ENCODE data around the gene LEF1.

The LEF1 gene

GRCh38 chr4:108171339-108172230 lies 2.9 kb upstream of the LEF1 start:
- no peak for TF ChIP-seq CTCF (IDR thresholded peaks at IDR 0.05; ENCODE audit: low read depth, low read length)
- DNase-seq (ENCODE audit: low read depth in 2 of 2), result no peak
- H3K4me3 ChIP-seq (replicated peaks in 1 of 2; ENCODE audit: low read depth in 2 of 2, low read length in 2 of 2), result no peak overlapping the region

GRCh38 chr4:108170631-108171338 lies 2.1 kb upstream of the LEF1 start:
- no peak overlapping the region for H3K4me3 ChIP-seq (replicated peaks in 1 of 2; ENCODE audit: low read depth in 2 of 2, low read length in 2 of 2)
- no peak for DNase-seq (ENCODE audit: low read depth in 2 of 2)
- no peak for TF ChIP-seq CTCF (IDR thresholded peaks at IDR 0.05; ENCODE audit: low read depth, low read length)

- H3K4me3 ChIP-seq (replicated peaks in 1 of 2; ENCODE audit: low read depth in 2 of 2, low read length in 2 of 2), result no peak overlapping the region
- no peak for DNase-seq (ENCODE audit: low read depth in 2 of 2)
- no peak for TF ChIP-seq CTCF (IDR thresholded peaks at IDR 0.05; ENCODE audit: low read depth, low read length)
Measured at GRCh38 chr4:108169664-108170063, 932 bp upstream of the LEF1 start.

GRCh38 chr4:108168160-108168670 lies 517 bp downstream of the LEF1 start:
- peak; percentile 21 to 32 for DNase-seq (ENCODE audit: low read depth in 2 of 2)
- H3K4me3 ChIP-seq (replicated peaks in 1 of 2; ENCODE audit: low read depth in 2 of 2, low read length in 2 of 2), result peak overlapping the region; percentile 53 to 59
- TF ChIP-seq CTCF (IDR thresholded peaks at IDR 0.05; ENCODE audit: low read depth, low read length), result no peak

GRCh38 chr4:108166441-108167315 lies 2.1 kb downstream of the LEF1 start:
- peak overlapping the region in 1 of 2 donors; percentile 53 for H3K4me3 ChIP-seq (replicated peaks in 1 of 2; ENCODE audit: low read depth in 2 of 2, low read length in 2 of 2)
- TF ChIP-seq CTCF (IDR thresholded peaks at IDR 0.05; ENCODE audit: low read depth, low read length), result no peak
- no peak for DNase-seq (ENCODE audit: low read depth in 2 of 2)

GRCh38 chr4:108166038-108166437 lies 2.7 kb downstream of the LEF1 start:
- no peak overlapping the region for H3K4me3 ChIP-seq (replicated peaks in 1 of 2; ENCODE audit: low read depth in 2 of 2, low read length in 2 of 2)

More at GRCh38 chr4:108166038-108166437, 2.7 kb downstream of the LEF1 start:
- no peak for DNase-seq (ENCODE audit: low read depth in 2 of 2)
- no peak for TF ChIP-seq CTCF (IDR thresholded peaks at IDR 0.05; ENCODE audit: low read depth, low read length)

All from cardiac fibroblast (primary cell).